Measurements from ENCODE around the gene VTN. TPM values are rescaled to one million over a fixed set of nuclear protein-coding genes. Genes with fewer than 3 reads are reported as not detected.

VTN gene
- total RNA-seq, 5 donors from 2014 or later (not counting 1 experiment from before 2014, with no cell fraction given) = 0.50 to 1.9 (median 1.2) TPM

DNA sequence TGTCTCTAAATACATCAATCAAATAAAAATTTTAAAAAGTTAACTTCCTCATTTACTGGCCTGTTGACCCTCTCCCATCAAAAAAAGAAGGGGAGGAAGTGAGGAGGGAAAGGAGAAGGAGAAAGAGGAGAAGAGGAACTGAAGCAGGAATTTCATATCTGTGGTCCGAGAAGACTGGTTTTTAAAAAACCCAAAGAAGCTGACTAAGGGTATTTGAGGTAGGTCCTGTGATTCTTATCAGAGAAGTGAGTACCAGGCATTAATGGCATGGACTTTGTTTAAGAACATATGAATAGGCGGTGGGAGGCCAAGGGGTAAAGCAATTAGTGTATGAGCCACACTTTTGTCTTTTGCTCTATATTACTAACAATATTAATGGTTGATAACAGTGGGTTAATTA, 33.9 kb upstream of the VTN start:
- Mint-ChIP-seq H3K27ac (no peak overlapping the region), H3K9me3 (no peaks in the 10 kb centered on the region), H3K36me3 (no peaks in the 10 kb centered on the region), H3K4me3 (peak overlapping the region in 2 of 3 donors; percentile 57 to 75), H3K27me3 (peaks cover 11% of the 10 kb centered on the region in 2 donors), H3K4me1 (peaks cover 5 to 16% (median 12%) of the 10 kb centered on the region in 3 donors)
- no peak for DNase-seq
- peaks cover 0 to 16% of the 10 kb centered on the region in 2 experiments for H3K4me1 ChIP-seq (ENCODE audit: control insufficient read depth in 1 of 2, extremely low read depth in 1 of 2, insufficient read depth in 2 of 2, low read length in 2 of 2)
- ATAC-seq (replicated peaks in 1 of 4) = no peak
- H3K9me3 ChIP-seq = no peaks in the 10 kb centered on the region
- peaks cover 0 to 20% of the 10 kb centered on the region in 2 experiments for H3K27me3 ChIP-seq (replicated peaks in 1 of 2; ENCODE audit: control insufficient read depth in 2 of 2, extremely low read depth in 1 of 2, insufficient read depth in 2 of 2, low read length in 1 of 2)
- H3K4me3 ChIP-seq (ENCODE audit: control insufficient read depth in 1 of 2, extremely low read depth in 1 of 2, low read length in 1 of 2) = no peak overlapping the region
- ChIA-PET CTCF (no interaction called here), POLR2A (no interaction called here)
- 75% methylated on average over 1 of the region's 2 CpGs for WGBS (ENCODE audit: insufficient coverage)
- H3K36me3 ChIP-seq (ENCODE audit: control insufficient read depth in 2 of 2, extremely low read depth in 1 of 2, insufficient read depth in 1 of 2, low read length in 1 of 2) = no peaks in the 10 kb centered on the region
- H3K27ac ChIP-seq (ENCODE audit: low read length) = no peak overlapping the region

GRCh38 chr17:28402844-28403243, 32.7 kb upstream of the VTN start:
- H3K27me3 Mint-ChIP-seq = peaks cover 4% of the 10 kb centered on the region in 2 donors
- H3K4me3 Mint-ChIP-seq = no peak overlapping the region
- no peaks in the 10 kb centered on the region for H3K9me3 ChIP-seq
- no peak overlapping the region for H3K27ac ChIP-seq (ENCODE audit: low read length)
- ChIA-PET POLR2A (no interaction called here), CTCF (no interaction called here)
- no peak overlapping the region for H3K27ac Mint-ChIP-seq
- peaks cover 0 to 16% of the 10 kb centered on the region in 2 experiments for H3K27me3 ChIP-seq (replicated peaks in 1 of 2; ENCODE audit: control insufficient read depth in 2 of 2, extremely low read depth in 1 of 2, insufficient read depth in 2 of 2, low read length in 1 of 2)
- no peak overlapping the region for H3K4me3 ChIP-seq (ENCODE audit: control insufficient read depth in 1 of 2, extremely low read depth in 1 of 2, low read length in 1 of 2)
- H3K36me3 Mint-ChIP-seq = no peaks in the 10 kb centered on the region
- no peaks in the 10 kb centered on the region for H3K9me3 Mint-ChIP-seq
- ATAC-seq (replicated peaks in 1 of 4) (no peak), DNase-seq (no peak)
- no peaks in the 10 kb centered on the region for H3K36me3 ChIP-seq (ENCODE audit: control insufficient read depth in 2 of 2, extremely low read depth in 1 of 2, insufficient read depth in 1 of 2, low read length in 1 of 2)
- H3K4me1 Mint-ChIP-seq = peaks cover 5 to 16% (median 12%) of the 10 kb centered on the region in 3 donors
- WGBS (ENCODE audit: insufficient coverage) = 95% methylated on average over 5 of the region's 6 CpGs
- H3K4me1 ChIP-seq (ENCODE audit: control insufficient read depth in 1 of 2, extremely low read depth in 1 of 2, insufficient read depth in 2 of 2, low read length in 2 of 2) = peaks cover 0 to 16% of the 10 kb centered on the region in 2 experiments

GRCh38 chr17:28402224-28402630, 32.1 kb upstream of the VTN start:
- Histone ChIP-seq H3K27me3 (replicated peaks in 1 of 2; ENCODE audit: control insufficient read depth in 2 of 2, extremely low read depth in 1 of 2, insufficient read depth in 2 of 2, low read length in 1 of 2) (peaks cover 0 to 9% of the 10 kb centered on the region in 2 experiments), H3K9me3 (no peaks in the 10 kb centered on the region), H3K27ac (ENCODE audit: low read length) (no peak overlapping the region), H3K4me1 (ENCODE audit: control insufficient read depth in 1 of 2, extremely low read depth in 1 of 2, insufficient read depth in 2 of 2, low read length in 2 of 2) (peaks cover 0 to 16% of the 10 kb centered on the region in 2 experiments), H3K36me3 (ENCODE audit: control insufficient read depth in 2 of 2, extremely low read depth in 1 of 2, insufficient read depth in 1 of 2, low read length in 1 of 2) (no peaks in the 10 kb centered on the region), H3K4me3 (ENCODE audit: control insufficient read depth in 1 of 2, extremely low read depth in 1 of 2, low read length in 1 of 2) (no peak overlapping the region)
- Mint-ChIP-seq H3K4me3 (no peak overlapping the region), H3K9me3 (no peaks in the 10 kb centered on the region), H3K27ac (peak overlapping the region; percentile 27 to 58), H3K4me1 (peaks cover 5 to 16% (median 12%) of the 10 kb centered on the region in 3 donors), H3K36me3 (peaks cover 2% of the 10 kb centered on the region), H3K27me3 (peaks cover 1 to 4% of the 10 kb centered on the region in 2 donors)
- no CpG with 5 or more reads among the region's 3 CpGs for WGBS (ENCODE audit: insufficient coverage)
- DNase-seq = no peak
- ChIA-PET POLR2A (no interaction called here), CTCF (no interaction called here)
- no peak for ATAC-seq (replicated peaks in 1 of 4)

DNA sequence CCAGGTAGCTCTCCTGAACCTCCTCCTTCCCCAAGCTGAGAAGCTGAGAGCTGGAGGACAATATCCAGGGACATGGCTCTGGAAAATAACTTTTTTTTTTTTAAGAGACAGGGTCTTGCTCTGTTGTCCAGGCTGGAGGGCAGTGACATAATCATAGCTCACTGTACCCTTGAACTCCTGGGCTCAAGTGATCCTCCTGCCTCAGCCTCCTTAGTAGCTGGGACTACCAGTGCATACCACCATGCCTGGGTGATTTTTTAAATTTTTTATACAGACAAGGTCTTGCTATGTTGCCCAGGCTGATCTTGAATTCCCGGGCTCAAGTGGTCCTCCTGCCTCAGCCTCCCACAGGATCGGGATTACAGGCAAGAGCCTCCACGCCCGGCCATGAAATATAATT, 29.7 kb upstream of the VTN start:
- 96% methylated on average over 4 of the region's 4 CpGs for WGBS (ENCODE audit: insufficient coverage)
- peaks cover 4% of the 10 kb centered on the region for H3K36me3 Mint-ChIP-seq
- ChIA-PET POLR2A (no interaction called here), CTCF (interaction anchor here in 1 of 2 donors (1.6 kb wide), 1 partner anchor 16 kb away, joined by 3 read pairs; no protein-coding TSS in a partner anchor)
- H3K4me1 ChIP-seq (ENCODE audit: control insufficient read depth in 1 of 2, extremely low read depth in 1 of 2, insufficient read depth in 2 of 2, low read length in 2 of 2) = no peaks in the 10 kb centered on the region
- no peaks in the 10 kb centered on the region for H3K9me3 Mint-ChIP-seq
- no peak overlapping the region for H3K27ac ChIP-seq (ENCODE audit: low read length)
- no peak for ATAC-seq (replicated peaks in 1 of 4)
- H3K9me3 ChIP-seq = no peaks in the 10 kb centered on the region
- peaks cover 0 to 20% of the 10 kb centered on the region in 2 donors for H3K36me3 ChIP-seq (ENCODE audit: control insufficient read depth in 2 of 2, extremely low read depth in 1 of 2, insufficient read depth in 1 of 2, low read length in 1 of 2)
- no peak overlapping the region for H3K4me3 Mint-ChIP-seq
- H3K27me3 ChIP-seq (replicated peaks in 1 of 2; ENCODE audit: control insufficient read depth in 2 of 2, extremely low read depth in 1 of 2, insufficient read depth in 2 of 2, low read length in 1 of 2) = no peaks in the 10 kb centered on the region
- no peak overlapping the region for H3K4me3 ChIP-seq (ENCODE audit: control insufficient read depth in 1 of 2, extremely low read depth in 1 of 2, low read length in 1 of 2)
- peaks cover 0 to 4% of the 10 kb centered on the region in 2 donors for H3K27me3 Mint-ChIP-seq
- H3K27ac Mint-ChIP-seq = no peak overlapping the region
- peaks cover 5 to 7% (median 6%) of the 10 kb centered on the region in 3 donors for H3K4me1 Mint-ChIP-seq
- no peak for DNase-seq

- peaks cover 14% of the 10 kb centered on the region for H3K36me3 Mint-ChIP-seq
- no peaks in the 10 kb centered on the region for H3K9me3 Mint-ChIP-seq
- Histone ChIP-seq H3K4me1 (ENCODE audit: control insufficient read depth in 1 of 2, extremely low read depth in 1 of 2, insufficient read depth in 2 of 2, low read length in 2 of 2) (no peaks in the 10 kb centered on the region), H3K27me3 (replicated peaks in 1 of 2; ENCODE audit: control insufficient read depth in 2 of 2, extremely low read depth in 1 of 2, insufficient read depth in 2 of 2, low read length in 1 of 2) (no peaks in the 10 kb centered on the region), H3K4me3 (ENCODE audit: control insufficient read depth in 1 of 2, extremely low read depth in 1 of 2, low read length in 1 of 2) (no peak overlapping the region), H3K36me3 (ENCODE audit: control insufficient read depth in 2 of 2, extremely low read depth in 1 of 2, insufficient read depth in 1 of 2, low read length in 1 of 2) (peaks cover 0 to 32% of the 10 kb centered on the region in 2 donors), H3K9me3 (no peaks in the 10 kb centered on the region), H3K27ac (ENCODE audit: low read length) (no peak overlapping the region)
- CTCF ChIA-PET = no interaction called here
- H3K27ac Mint-ChIP-seq = peak overlapping the region; percentile 3 to 55
- peaks cover 0 to 4% (median 2%) of the 10 kb centered on the region in 3 donors for H3K4me1 Mint-ChIP-seq
- POLR2A ChIA-PET = no interaction called here
- no peak for DNase-seq
- no peak overlapping the region for H3K4me3 Mint-ChIP-seq
- ATAC-seq (replicated peaks in 1 of 4) = no peak
- H3K27me3 Mint-ChIP-seq = no peaks in the 10 kb centered on the region
- WGBS (ENCODE audit: insufficient coverage) = 83% methylated on average over 5 of the region's 6 CpGs
Observed at GRCh38 chr17:28398280-28398981, 28.3 kb upstream of the VTN start.

DNA sequence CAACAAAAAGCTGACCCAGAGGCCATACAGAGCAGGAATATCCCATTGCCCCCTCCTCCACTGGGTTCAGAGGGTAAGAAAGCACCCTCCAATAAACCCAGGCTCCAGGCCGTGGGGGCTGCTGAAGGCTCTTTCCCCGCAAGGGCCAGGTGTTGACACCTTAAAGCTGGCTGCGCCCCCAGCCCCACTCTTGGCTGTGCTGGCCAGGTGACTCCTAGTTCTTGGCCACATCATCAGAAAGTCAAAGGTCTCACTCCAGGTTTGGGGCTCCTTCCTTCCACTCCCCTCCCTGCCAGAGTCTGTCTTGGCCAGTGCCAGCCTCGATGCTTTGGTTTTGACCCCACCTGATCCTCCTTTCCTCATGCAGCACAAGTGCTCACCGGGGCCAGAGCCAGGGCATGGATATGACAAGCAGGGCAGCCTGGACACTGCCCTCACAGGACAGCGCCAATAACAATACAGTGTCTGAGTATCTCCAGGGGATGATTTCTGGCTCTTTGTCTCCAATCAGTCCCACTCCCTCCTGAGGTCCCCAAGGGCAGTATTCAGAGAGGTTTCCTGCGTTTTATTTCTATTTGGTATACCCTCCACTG, 27.7 kb upstream of the VTN start:
- no peaks in the 10 kb centered on the region for H3K9me3 ChIP-seq
- WGBS (ENCODE audit: insufficient coverage) = 88% methylated on average over 7 of the region's 7 CpGs
- no peak for DNase-seq
- no peak for ATAC-seq (replicated peaks in 1 of 4)
- H3K36me3 ChIP-seq (ENCODE audit: control insufficient read depth in 2 of 2, extremely low read depth in 1 of 2, insufficient read depth in 1 of 2, low read length in 1 of 2) = peaks cover 0 to 35% of the 10 kb centered on the region in 2 donors
- CTCF ChIA-PET = no interaction called here
- H3K4me1 ChIP-seq (ENCODE audit: control insufficient read depth in 1 of 2, extremely low read depth in 1 of 2, insufficient read depth in 2 of 2, low read length in 2 of 2) = no peaks in the 10 kb centered on the region
- POLR2A ChIA-PET = no interaction called here
- Mint-ChIP-seq H3K4me3 (no peak overlapping the region), H3K27ac (peak overlapping the region in 1 of 2 donors; percentile 55), H3K27me3 (no peaks in the 10 kb centered on the region), H3K36me3 (peaks cover 14% of the 10 kb centered on the region), H3K9me3 (no peaks in the 10 kb centered on the region), H3K4me1 (peaks cover 0 to 4% (median 2%) of the 10 kb centered on the region in 3 donors)
- no peaks in the 10 kb centered on the region for H3K27me3 ChIP-seq (replicated peaks in 1 of 2; ENCODE audit: control insufficient read depth in 2 of 2, extremely low read depth in 1 of 2, insufficient read depth in 2 of 2, low read length in 1 of 2)
- H3K4me3 ChIP-seq (ENCODE audit: control insufficient read depth in 1 of 2, extremely low read depth in 1 of 2, low read length in 1 of 2) = no peak overlapping the region
- H3K27ac ChIP-seq (ENCODE audit: low read length) = no peak overlapping the region
